Measurements from ENCODE around the gene CAD. TPM values are rescaled to one million over a fixed set of nuclear protein-coding genes. Genes with fewer than 3 reads are reported as not detected.

The CAD gene
- total RNA-seq, 1 donor from 2014 or later = 51.2 TPM

GRCh38 chr2:27249159-27249890, 32.2 kb downstream of the CAD start:
- TF ChIP-seq CTCF (IDR thresholded peaks at IDR 0.05; ENCODE audit: insufficient read depth, low read depth, low read length) (no peak), EZH2 (IDR thresholded peaks at IDR 0.05; ENCODE audit: insufficient read depth, low read length) (no peak)
- no peak for FAIRE-seq
- H2AFZ ChIP-seq (ENCODE audit: low read depth, low read length) = no peak overlapping the region
- peaks cover 6% of the 10 kb centered on the region for H3K27me3 ChIP-seq (ENCODE audit: insufficient read depth, low read length)
- peaks cover 2% of the 10 kb centered on the region for H3K36me3 ChIP-seq (ENCODE audit: insufficient read depth, low read length)
- H3K79me2 ChIP-seq (ENCODE audit: insufficient read depth, low read length) = no peaks in the 10 kb centered on the region
- Mint-ChIP-seq H3K9me3 (ENCODE audit: unreplicated experiment) (no peaks in the 10 kb centered on the region), H3K4me3 (ENCODE audit: unreplicated experiment) (no peak overlapping the region), H3K27ac (ENCODE audit: unreplicated experiment) (no peak overlapping the region), H3K4me1 (ENCODE audit: low read depth, unreplicated experiment) (no peaks in the 10 kb centered on the region), H3K27me3 (ENCODE audit: low read depth, unreplicated experiment) (peaks cover 28% of the 10 kb centered on the region), H3K36me3 (ENCODE audit: low read depth, unreplicated experiment) (peaks cover 5% of the 10 kb centered on the region)
- peaks cover under 1% of the 10 kb centered on the region for H4K20me1 ChIP-seq (ENCODE audit: insufficient read depth, low read length)
- DNase-seq (ENCODE audit: low read depth) = peak; percentile 15
- no peaks in the 10 kb centered on the region for H3K9me3 ChIP-seq (ENCODE audit: insufficient read depth, low read depth, low read length)
- H3K4me2 ChIP-seq (ENCODE audit: low read length) = no peak overlapping the region
- H3K27ac ChIP-seq (ENCODE audit: low read depth, low read length) = no peak overlapping the region
- H3K9ac ChIP-seq (ENCODE audit: low read length) = no peak overlapping the region
- H3K4me3 ChIP-seq (ENCODE audit: insufficient read depth, low read depth, low read length) = no peak overlapping the region
- peaks cover 4% of the 10 kb centered on the region for H3K4me1 ChIP-seq (ENCODE audit: insufficient read depth, low read length)

- Histone ChIP-seq H3K4me3 (ENCODE audit: insufficient read depth, low read depth, low read length) (no peak overlapping the region), H3K9ac (ENCODE audit: low read length) (no peak overlapping the region), H3K36me3 (ENCODE audit: insufficient read depth, low read length) (no peaks in the 10 kb centered on the region), H4K20me1 (ENCODE audit: insufficient read depth, low read length) (no peaks in the 10 kb centered on the region), H3K9me3 (ENCODE audit: insufficient read depth, low read depth, low read length) (no peaks in the 10 kb centered on the region), H3K4me2 (ENCODE audit: low read length) (no peak overlapping the region), H2AFZ (ENCODE audit: low read depth, low read length) (no peak overlapping the region), H3K79me2 (ENCODE audit: insufficient read depth, low read length) (no peaks in the 10 kb centered on the region), H3K27ac (ENCODE audit: low read depth, low read length) (no peak overlapping the region), H3K4me1 (ENCODE audit: insufficient read depth, low read length) (peaks cover 5% of the 10 kb centered on the region), H3K27me3 (ENCODE audit: insufficient read depth, low read length) (peaks cover 6% of the 10 kb centered on the region)
- FAIRE-seq (no peak), DNase-seq (ENCODE audit: low read depth) (no peak)
- Mint-ChIP-seq H3K4me3 (ENCODE audit: unreplicated experiment) (no peak overlapping the region), H3K36me3 (ENCODE audit: low read depth, unreplicated experiment) (no peaks in the 10 kb centered on the region), H3K27me3 (ENCODE audit: low read depth, unreplicated experiment) (peaks cover 35% of the 10 kb centered on the region), H3K4me1 (ENCODE audit: low read depth, unreplicated experiment) (no peaks in the 10 kb centered on the region), H3K9me3 (ENCODE audit: unreplicated experiment) (no peaks in the 10 kb centered on the region), H3K27ac (ENCODE audit: unreplicated experiment) (no peak overlapping the region)
- TF ChIP-seq EZH2 (IDR thresholded peaks at IDR 0.05; ENCODE audit: insufficient read depth, low read length) = no peak
- peak; percentile 34 for TF ChIP-seq CTCF (IDR thresholded peaks at IDR 0.05; ENCODE audit: insufficient read depth, low read depth, low read length)
Observed at GRCh38 chr2:27249891-27250651, 32.9 kb downstream of the CAD start.

All from astrocyte (in vitro differentiated cells and primary cell).